ENCODE measurements around the gene MPP4. TPM values are rescaled to one million over a fixed set of nuclear protein-coding genes. Genes with fewer than 3 reads are reported as not detected.
A peak's percentile ranks its signal among the peaks of the same experiment; 100 is the strongest.

The MPP4 gene
- total and polyA plus RNA-seq, 9 of the 15 experiments (the other 6 are each of a cell fraction or from before 2014, with no cell fraction given) = 0.03 to 0.08 TPM; not detected in 7

DNA sequence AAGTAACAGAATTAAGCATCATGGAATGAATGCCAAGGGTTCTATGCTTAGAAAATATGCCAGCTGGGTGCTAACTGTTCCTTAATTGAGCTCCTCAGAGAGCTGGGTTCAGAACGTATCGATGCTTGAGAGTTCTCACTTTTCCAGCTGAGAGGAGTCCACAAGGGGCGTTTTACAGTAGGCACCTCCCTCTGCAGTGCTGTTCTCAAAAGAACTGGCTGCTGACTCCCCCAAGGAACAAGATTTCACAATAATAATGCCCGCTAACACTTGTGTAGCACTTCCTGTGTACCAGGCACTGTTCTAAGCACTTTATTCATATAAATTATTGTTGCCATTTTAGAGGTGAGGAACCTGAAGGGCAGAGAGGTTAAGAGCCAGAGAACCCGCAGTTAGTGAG, 37.1 kb downstream of the MPP4 start:
- ATAC-seq (peak; percentile 64), FAIRE-seq (no peak), DNase-seq (ENCODE audit: extremely low read depth in 1 of 4, low spot score in 3 of 4) (peak in 1 of 4 experiments; percentile 9)
- no TSS peak for BruUV-seq (replicated peaks)
- no peaks in the 10 kb centered on the region for H4K20me1 ChIP-seq (replicated peaks; ENCODE audit: control insufficient read depth, insufficient read depth, low read length)
- 9% methylated on average over 3 of the region's 5 CpGs for WGBS (ENCODE audit: insufficient coverage, low coverage, missing lambda C conversion rate)
- H3K36me3 ChIP-seq (ENCODE audit: control insufficient read depth, insufficient read depth, low read length) = no peaks in the 10 kb centered on the region
- H3K4me2 ChIP-seq (ENCODE audit: insufficient read depth, low read length) = no peak overlapping the region
- intact Hi-C loops (cut with micrococcal nuclease) (no loop called here), in situ Hi-C loops (cut with MboI) (no loop called here)
- H3K27me3 ChIP-seq (ENCODE audit: control insufficient read depth in 2 of 2, insufficient read depth in 2 of 2, low read length in 2 of 2) = no peaks in the 10 kb centered on the region; a peak in 2 of 5 replicates
- no peaks in the 10 kb centered on the region; a peak in 2 of 5 replicates for H3K4me1 ChIP-seq (replicated peaks in 1 of 2; ENCODE audit: control insufficient read depth in 2 of 2, insufficient read depth in 2 of 2, low read length in 2 of 2)
- no peaks in the 10 kb centered on the region for H3K9me3 ChIP-seq (replicated peaks; ENCODE audit: control insufficient read depth, insufficient read depth, low read depth, low read length)
- no peaks in the 10 kb centered on the region for H3K79me2 ChIP-seq (ENCODE audit: control insufficient read depth, insufficient read depth, low read length)
- no peak overlapping the region for H3K9ac ChIP-seq (ENCODE audit: insufficient read depth in 1 of 2, low read depth in 2 of 2, low read length in 2 of 2)
- ChIA-PET CTCF (ENCODE audit: low intra/inter-chr PET ratio) (no interaction called here), POLR2A (no interaction called here)
- H3K4me3 ChIP-seq = no peak overlapping the region
- no peak overlapping the region for H3K27ac ChIP-seq (ENCODE audit: extremely low read depth, low read depth, low read length)
- no peaks in the 10 kb centered on the region for H3K9me1 ChIP-seq (ENCODE audit: control insufficient read depth, insufficient read depth, low read length)
- H2AFZ ChIP-seq (ENCODE audit: low read depth, low read length) = peak overlapping the region; percentile 55
- TF ChIP-seq CEBPB (tag; IDR thresholded peaks at IDR 0.05) (peak; percentile 37; the same call in 1 of the 2 replicates), BRF1 (IDR thresholded peaks at IDR 0.05; ENCODE audit: borderline replicate concordance, extremely low read depth, insufficient read length) (no peak)

DNA sequence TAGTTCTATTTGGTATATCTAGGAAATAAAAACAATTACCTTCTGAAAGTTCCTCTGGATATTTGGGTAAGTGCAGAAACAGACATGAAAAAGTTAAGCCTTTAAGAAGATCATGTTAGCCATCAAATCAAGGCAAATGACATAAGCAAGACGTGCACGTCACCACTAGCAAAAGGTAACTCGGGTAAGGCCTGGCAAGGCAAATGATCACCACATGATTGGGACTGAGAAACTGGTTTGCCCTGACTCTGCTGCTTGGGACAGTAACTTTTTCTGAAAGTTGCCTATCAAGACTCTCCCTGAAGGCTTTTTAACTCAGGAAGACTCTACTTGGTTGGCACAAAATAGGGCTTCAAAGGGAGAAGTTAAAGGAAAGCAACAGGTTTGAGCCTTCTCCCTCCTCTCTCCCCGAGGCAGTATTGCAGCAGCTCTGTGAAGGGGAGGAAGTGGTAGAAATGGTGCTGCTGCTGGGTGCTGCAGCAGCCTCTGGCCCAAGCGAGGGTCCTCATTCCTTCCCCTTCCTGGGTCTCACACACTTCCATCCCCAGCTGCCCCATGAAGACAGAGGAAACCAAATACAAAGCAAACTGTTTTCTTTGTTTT, 38.0 kb downstream of the MPP4 start:
- H3K36me3 ChIP-seq (ENCODE audit: control insufficient read depth, insufficient read depth, low read length) = no peaks in the 10 kb centered on the region
- no TSS peak for BruUV-seq (replicated peaks)
- FAIRE-seq (no peak), DNase-seq (ENCODE audit: extremely low read depth in 1 of 4, low spot score in 3 of 4) (no peak), ATAC-seq (peak; percentile 50; the same call in 2 of the 3 replicates)
- 0 out of 2 replicates have a peak overlapping the region, but pooled peaks have one; percentile 1 for H2AFZ ChIP-seq (ENCODE audit: low read depth, low read length)
- H3K4me1 ChIP-seq (replicated peaks in 1 of 2; ENCODE audit: control insufficient read depth in 2 of 2, insufficient read depth in 2 of 2, low read length in 2 of 2) = no peaks in the 10 kb centered on the region; a peak in 2 of 5 replicates
- H3K27ac ChIP-seq (ENCODE audit: extremely low read depth, low read depth, low read length) = no peak overlapping the region
- intact Hi-C loops (cut with micrococcal nuclease) (no loop called here), in situ Hi-C loops (cut with MboI) (no loop called here)
- no peak overlapping the region for H3K4me2 ChIP-seq (ENCODE audit: insufficient read depth, low read length)
- WGBS (ENCODE audit: insufficient coverage, low coverage, missing lambda C conversion rate) = 12% methylated on average over 5 of the region's 5 CpGs
- no peaks in the 10 kb centered on the region for H3K9me3 ChIP-seq (replicated peaks; ENCODE audit: control insufficient read depth, insufficient read depth, low read depth, low read length)
- no peaks in the 10 kb centered on the region for H4K20me1 ChIP-seq (replicated peaks; ENCODE audit: control insufficient read depth, insufficient read depth, low read length)
- ChIA-PET POLR2A (interaction anchor here (0.5 kb wide), 1 partner anchor 525 kb away, joined by 3 read pairs; no protein-coding TSS in a partner anchor), CTCF (ENCODE audit: low intra/inter-chr PET ratio) (no interaction called here)
- no peak overlapping the region for H3K9ac ChIP-seq (ENCODE audit: insufficient read depth in 1 of 2, low read depth in 2 of 2, low read length in 2 of 2)
- H3K79me2 ChIP-seq (ENCODE audit: control insufficient read depth, insufficient read depth, low read length) = no peaks in the 10 kb centered on the region
- no peaks in the 10 kb centered on the region for H3K9me1 ChIP-seq (ENCODE audit: control insufficient read depth, insufficient read depth, low read length)
- H3K27me3 ChIP-seq (ENCODE audit: control insufficient read depth in 2 of 2, insufficient read depth in 2 of 2, low read length in 2 of 2) = peaks cover 0 to 4% of the 10 kb centered on the region in 2 experiments; a peak in 3 of 5 replicates
- no peak for TF ChIP-seq ILF3 (IDR thresholded peaks at IDR 0.05; ENCODE audit: borderline replicate concordance)
- TF ChIP-seq, protein P1, sequence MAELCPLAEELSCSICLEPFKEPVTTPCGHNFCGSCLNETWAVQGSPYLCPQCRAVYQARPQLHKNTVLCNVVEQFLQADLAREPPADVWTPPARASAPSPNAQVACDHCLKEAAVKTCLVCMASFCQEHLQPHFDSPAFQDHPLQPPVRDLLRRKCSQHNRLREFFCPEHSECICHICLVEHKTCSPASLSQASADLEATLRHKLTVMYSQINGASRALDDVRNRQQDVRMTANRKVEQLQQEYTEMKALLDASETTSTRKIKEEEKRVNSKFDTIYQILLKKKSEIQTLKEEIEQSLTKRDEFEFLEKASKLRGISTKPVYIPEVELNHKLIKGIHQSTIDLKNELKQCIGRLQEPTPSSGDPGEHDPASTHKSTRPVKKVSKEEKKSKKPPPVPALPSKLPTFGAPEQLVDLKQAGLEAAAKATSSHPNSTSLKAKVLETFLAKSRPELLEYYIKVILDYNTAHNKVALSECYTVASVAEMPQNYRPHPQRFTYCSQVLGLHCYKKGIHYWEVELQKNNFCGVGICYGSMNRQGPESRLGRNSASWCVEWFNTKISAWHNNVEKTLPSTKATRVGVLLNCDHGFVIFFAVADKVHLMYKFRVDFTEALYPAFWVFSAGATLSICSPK (IDR thresholded peaks at IDR 0.05; ENCODE audit: borderline replicate concordance) = no peak
- no peak for TF ChIP-seq HMG20B (CRISPR knock-in tag; IDR thresholded peaks at IDR 0.05)
- no peak for TF ChIP-seq PHB (CRISPR knock-in tag; IDR thresholded peaks at IDR 0.05)
- TF ChIP-seq HDAC2 (IDR thresholded peaks at IDR 0.05) = no peak
- no peak for TF ChIP-seq PHF8 (IDR thresholded peaks at IDR 0.05; ENCODE audit: borderline replicate concordance, low read length)
- peak; percentile 38; the same call in 1 of the 2 replicates for TF ChIP-seq SPI1 (IDR thresholded peaks at IDR 0.05; ENCODE audit: borderline replicate concordance, low read depth, low read length)
- TF ChIP-seq, protein P2, sequence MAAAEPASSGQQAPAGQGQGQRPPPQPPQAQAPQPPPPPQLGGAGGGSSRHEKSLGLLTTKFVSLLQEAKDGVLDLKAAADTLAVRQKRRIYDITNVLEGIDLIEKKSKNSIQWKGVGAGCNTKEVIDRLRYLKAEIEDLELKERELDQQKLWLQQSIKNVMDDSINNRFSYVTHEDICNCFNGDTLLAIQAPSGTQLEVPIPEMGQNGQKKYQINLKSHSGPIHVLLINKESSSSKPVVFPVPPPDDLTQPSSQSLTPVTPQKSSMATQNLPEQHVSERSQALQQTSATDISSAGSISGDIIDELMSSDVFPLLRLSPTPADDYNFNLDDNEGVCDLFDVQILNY (CRISPR knock-in tag; IDR thresholded peaks at IDR 0.05) = no peak
- no peak overlapping the region for H3K4me3 ChIP-seq

All from K562 (cell line).